ENCODE results near the gene DCUN1D2. TPM values are rescaled to one million over a fixed set of nuclear protein-coding genes. Genes with fewer than 3 reads are reported as not detected.
A peak's percentile ranks its signal among the peaks of the same experiment; 100 is the strongest.
"Not testable (repeated sequence)": the region's sequence is repeated elsewhere in the genome, so short reads cannot be mapped to it uniquely, and the experiment has no call there.

DCUN1D2 gene
- total RNA-seq, 1 donor from 2014 or later, result 27.2 TPM

GRCh38 chr13:113468029-113468428 is 22.5 kb downstream of the DCUN1D2 start:
- no peak for DNase-seq (ENCODE audit: low read depth)

DNA sequence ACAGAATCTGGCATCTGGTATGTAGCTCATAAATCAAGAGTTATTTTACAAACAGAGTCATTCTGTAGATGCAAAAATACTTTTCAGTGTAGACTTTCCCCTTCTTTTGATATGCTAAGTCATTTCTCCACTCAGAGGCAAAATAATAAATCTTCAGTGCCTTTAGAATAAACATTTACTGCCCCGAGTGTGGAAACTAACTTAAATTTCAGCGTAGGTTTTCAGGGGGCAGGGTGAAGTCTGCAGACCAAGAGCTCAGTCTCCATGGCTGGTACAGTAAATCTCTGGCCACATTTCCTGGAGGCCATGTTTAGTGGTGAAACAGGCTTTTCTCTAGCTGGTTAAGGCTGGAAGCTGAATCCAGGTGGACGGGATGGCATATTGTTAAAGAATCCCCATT is 24.1 kb downstream of the DCUN1D2 start:
- no peak for DNase-seq (ENCODE audit: low read depth)

DNA sequence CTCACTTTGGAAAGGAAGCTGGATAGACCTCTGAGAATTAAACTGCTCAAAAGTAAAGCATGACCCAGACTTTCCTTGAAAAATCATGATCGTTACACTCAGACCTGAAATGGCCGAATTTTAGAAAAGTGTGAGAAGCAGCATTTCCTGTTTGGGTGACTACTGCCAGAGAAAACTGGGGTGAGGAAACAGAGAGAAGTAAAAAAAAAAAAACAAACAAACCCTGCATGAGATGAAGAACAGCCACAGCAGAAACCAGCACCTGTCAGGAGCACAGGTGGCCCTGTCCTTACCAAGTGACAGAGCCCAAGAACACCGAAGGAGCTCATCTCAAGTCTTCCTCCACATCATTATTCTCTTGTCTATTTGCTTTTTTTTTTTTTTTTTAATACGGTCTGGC is 25.2 kb downstream of the DCUN1D2 start:
- DNase-seq (ENCODE audit: low read depth), result no peak

GRCh38 chr13:113464476-113464875 is 26.0 kb downstream of the DCUN1D2 start:
- no peak for DNase-seq (ENCODE audit: low read depth)

- DNase-seq (ENCODE audit: low read depth), result no peak
Observed at GRCh38 chr13:113461022-113461751, 29.3 kb downstream of the DCUN1D2 start.

DNA sequence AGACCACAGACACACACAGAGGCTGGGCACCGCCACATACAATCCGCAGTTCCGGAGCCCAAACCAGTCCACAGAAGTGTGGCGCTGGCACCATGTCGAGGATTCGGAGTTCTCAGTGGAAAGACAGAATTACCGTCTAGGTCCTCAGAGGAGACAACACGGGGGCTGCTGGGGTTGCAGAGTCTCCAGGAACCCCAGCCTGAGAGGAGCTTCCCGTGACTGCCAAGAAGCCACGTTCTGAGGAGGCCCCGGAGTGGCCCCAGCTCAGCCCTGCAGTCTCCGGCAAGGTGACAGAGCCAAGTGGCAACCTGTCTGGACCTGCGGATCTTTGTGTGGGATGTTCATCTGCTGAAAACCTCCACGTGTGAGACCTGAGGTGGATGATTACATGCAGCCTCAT is 29.9 kb downstream of the DCUN1D2 start:
- DNase-seq (ENCODE audit: low read depth), result no peak

DNA sequence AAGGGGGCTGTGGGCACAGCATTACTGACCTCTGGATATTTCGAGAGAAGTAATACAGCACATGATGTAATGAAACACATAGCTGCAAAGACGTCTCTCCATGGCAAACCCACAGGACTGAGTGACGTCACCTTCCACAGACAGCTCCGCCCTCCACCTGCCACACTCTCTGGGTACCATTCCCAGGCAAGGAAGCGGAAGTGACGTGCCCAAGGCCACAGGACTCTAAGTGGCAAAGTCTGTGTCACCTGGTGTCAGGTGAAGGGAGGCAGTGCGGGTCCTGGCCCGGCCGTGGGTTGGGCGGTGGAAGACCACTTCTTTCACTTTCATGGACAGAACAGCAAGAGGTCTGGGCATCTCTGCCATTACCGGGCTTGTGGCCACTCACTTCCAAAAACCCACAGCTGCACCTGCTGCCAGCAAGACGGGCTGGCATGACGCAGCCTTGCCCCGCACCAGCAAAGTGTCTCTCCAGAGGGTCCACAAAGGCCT is 30.4 kb downstream of the DCUN1D2 start:
- DNase-seq (ENCODE audit: low read depth), result peak; percentile 31

GRCh38 chr13:113458253-113459065 is 32.1 kb downstream of the DCUN1D2 start:
- DNase-seq (ENCODE audit: low read depth), result no peak

GRCh38 chr13:113457510-113457909 is 33.0 kb downstream of the DCUN1D2 start:
- no peak for DNase-seq (ENCODE audit: low read depth)

GRCh38 chr13:113456116-113456702 is 34.3 kb downstream of the DCUN1D2 start:
- DNase-seq (ENCODE audit: low read depth), result no peak

GRCh38 chr13:113455384-113455783 is 35.1 kb downstream of the DCUN1D2 start:
- no peak for DNase-seq (ENCODE audit: low read depth)

GRCh38 chr13:113454936-113455335 is 35.6 kb downstream of the DCUN1D2 start:
- no peak for DNase-seq (ENCODE audit: low read depth)

DNA sequence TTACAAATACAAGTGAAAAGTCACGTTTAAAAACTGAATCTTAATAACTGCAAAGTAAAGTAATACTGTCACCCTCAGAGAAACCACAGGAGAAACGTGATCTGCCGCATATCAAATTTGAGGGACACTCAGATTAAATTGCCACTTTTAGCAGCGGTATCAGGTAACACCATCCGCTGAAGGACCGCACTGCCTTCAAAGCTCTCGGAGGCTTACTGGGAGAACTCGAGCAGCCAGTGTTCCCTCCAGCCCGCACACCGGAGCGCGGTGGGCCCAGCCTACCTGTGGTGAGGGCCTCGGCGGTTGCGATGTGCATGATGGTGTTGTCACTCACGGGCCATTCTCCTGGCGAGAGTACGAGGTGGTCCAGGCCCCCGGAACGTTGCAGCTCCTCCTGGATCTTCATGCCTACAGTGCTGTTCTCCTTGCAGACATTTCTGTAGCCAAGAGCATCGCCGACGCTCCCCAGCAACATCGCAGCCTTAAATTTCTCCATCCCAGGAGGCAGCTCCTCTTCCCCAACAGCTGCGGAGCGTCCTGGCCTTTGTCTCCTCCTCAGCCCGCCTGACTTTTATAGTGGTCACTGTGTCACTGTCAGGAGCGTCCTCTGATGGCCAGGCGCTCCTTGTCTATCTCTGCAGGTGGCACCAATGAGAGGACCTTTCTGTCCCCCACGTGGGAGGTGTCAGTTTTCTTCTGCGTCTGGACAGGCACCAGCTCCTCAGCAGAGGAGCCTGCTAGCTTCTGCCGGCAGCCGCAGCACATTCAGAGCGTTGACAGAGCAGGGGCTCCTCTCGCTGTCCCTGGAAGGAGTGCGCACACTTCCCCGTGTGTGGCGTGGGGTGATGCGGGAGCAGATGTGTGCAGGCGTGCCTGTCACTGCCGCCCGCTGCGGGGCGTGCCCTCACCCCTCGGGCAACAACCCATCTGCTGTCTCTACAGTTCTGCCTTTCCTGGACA is 37.3 kb downstream of the DCUN1D2 start, which contains the start of gene ADPRHL1:
Gene ADPRHL1, minus strand, starts transcription at position 547 of the 960 bp plus-strand sequence. Its CDS starts 51 bp downstream, at position 496.
- DNase-seq (ENCODE audit: low read depth), result peak; percentile 34

- peak; percentile 14 for DNase-seq (ENCODE audit: low read depth)
Observed at GRCh38 chr13:113452466-113452865, 38.0 kb downstream of the DCUN1D2 start.

DNA sequence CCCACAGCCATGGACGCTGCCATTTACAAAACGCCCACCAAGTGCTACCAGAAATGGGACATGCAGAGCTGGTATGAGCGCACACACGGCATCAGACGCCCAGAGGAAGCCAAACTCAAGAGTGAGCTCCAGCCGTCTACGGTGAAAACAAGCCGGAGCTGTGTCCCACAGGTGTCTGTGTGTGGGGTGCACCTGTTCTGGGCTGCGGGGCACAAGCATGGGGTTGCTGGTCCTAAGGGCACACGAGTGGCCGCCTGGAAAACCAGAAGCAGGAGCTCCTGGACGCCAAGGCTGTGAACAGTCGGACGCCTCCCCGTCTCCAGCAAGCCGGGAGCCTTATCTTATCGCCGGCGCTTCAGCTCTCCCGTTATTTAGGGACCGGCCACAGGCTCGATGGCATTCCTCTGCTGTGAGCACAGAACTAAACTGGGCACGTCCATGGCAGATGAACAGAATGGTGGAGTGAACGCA is 38.5 kb downstream of the DCUN1D2 start:
- DNase-seq (ENCODE audit: low read depth), result peak; percentile 64

- peak; percentile 54 for DNase-seq (ENCODE audit: low read depth)
Observed at GRCh38 chr13:113450861-113451620, 39.5 kb downstream of the DCUN1D2 start.

- DNase-seq (ENCODE audit: low read depth), result not testable (repeated sequence)
Observed at GRCh38 chr13:113450348-113450744, 40.2 kb downstream of the DCUN1D2 start.

- no peak for DNase-seq (ENCODE audit: low read depth)
Observed at GRCh38 chr13:113449693-113450347, 40.7 kb downstream of the DCUN1D2 start.
